ENCODE measurements around the gene ATM. TPM values are rescaled to one million over a fixed set of nuclear protein-coding genes. Genes with fewer than 3 reads are reported as not detected.
"Not testable (repeated sequence)": the region's sequence is repeated elsewhere in the genome, so short reads cannot be mapped to it uniquely, and the experiment has no call there.

Gene ATM
- total RNA-seq, 4 donors from 2014 or later = 28.3 to 73.1 (median 34.1) TPM

- no peak for DNase-seq (ENCODE audit: extremely low spot score)
- Histone ChIP-seq H3K27me3 (no peaks in the 10 kb centered on the region), H3K9me3 (no peaks in the 10 kb centered on the region), H3K27ac (replicated peaks in 1 of 4) (no peak overlapping the region), H3K4me1 (no peaks in the 10 kb centered on the region), H3K4me3 (no peak overlapping the region), H3K36me3 (peaks cover 0 to 9% (median 3%) of the 10 kb centered on the region in 4 donors)
- no peak for TF ChIP-seq CTCF (IDR thresholded peaks at IDR 0.05)
- no peak for TF ChIP-seq POLR2A (IDR thresholded peaks at IDR 0.05; ENCODE audit: low read depth)
- no peak for TF ChIP-seq POLR2AphosphoS5 (IDR thresholded peaks at IDR 0.05)
- no peak for TF ChIP-seq EP300 (IDR thresholded peaks at IDR 0.05)
- intact Hi-C loops (cut with DNase I) = no loop called here
- 76% methylated on average over 5 of the region's 5 CpGs for WGBS
These were observed 148.1 kb downstream of the ATM start for GRCh38 chr11:108370990-108371389.

- H3K27me3 ChIP-seq; H3K36me3 ChIP-seq; H3K9me3 ChIP-seq; H3K4me3 ChIP-seq; intact Hi-C loops (cut with DNase I); DNase-seq (ENCODE audit: extremely low spot score); H3K27ac ChIP-seq (replicated peaks in 1 of 4); H3K4me1 ChIP-seq: not testable (repeated sequence)
- 91% methylated on average over 24 of the region's 24 CpGs for WGBS
These were observed 150.6 kb downstream of the ATM start for GRCh38 chr11:108373505-108373904.

GRCh38 chr11:108388576-108388975 is 165.7 kb downstream of the ATM start:
- intact Hi-C loops (cut with DNase I) = no loop called here
- 84% methylated on average over 5 of the region's 5 CpGs for WGBS
- Histone ChIP-seq H3K27me3 (no peaks in the 10 kb centered on the region), H3K4me1 (no peaks in the 10 kb centered on the region), H3K36me3 (no peaks in the 10 kb centered on the region), H3K9me3 (no peaks in the 10 kb centered on the region), H3K27ac (replicated peaks in 1 of 4) (no peak overlapping the region), H3K4me3 (no peak overlapping the region)
- no peak for DNase-seq (ENCODE audit: extremely low spot score)
- no peak for TF ChIP-seq EP300 (IDR thresholded peaks at IDR 0.05)
- TF ChIP-seq CTCF (IDR thresholded peaks at IDR 0.05) = no peak
- no peak for TF ChIP-seq POLR2A (IDR thresholded peaks at IDR 0.05; ENCODE audit: low read depth)
- no peak for TF ChIP-seq POLR2AphosphoS5 (IDR thresholded peaks at IDR 0.05)

- TF ChIP-seq EP300 (IDR thresholded peaks at IDR 0.05) = no peak
- TF ChIP-seq POLR2A (IDR thresholded peaks at IDR 0.05; ENCODE audit: low read depth) = no peak
- TF ChIP-seq POLR2AphosphoS5 (IDR thresholded peaks at IDR 0.05) = no peak
- TF ChIP-seq CTCF (IDR thresholded peaks at IDR 0.05) = no peak
- intact Hi-C loops (cut with DNase I) = no loop called here
- no peaks in the 10 kb centered on the region for H3K27me3 ChIP-seq
- DNase-seq (ENCODE audit: extremely low spot score) = no peak
- H3K4me1 ChIP-seq = no peaks in the 10 kb centered on the region
- H3K9me3 ChIP-seq = no peaks in the 10 kb centered on the region
- WGBS = 76% methylated on average over 1 of the region's 1 CpG
- no peak overlapping the region for H3K4me3 ChIP-seq
- no peaks in the 10 kb centered on the region for H3K36me3 ChIP-seq
- H3K27ac ChIP-seq (replicated peaks in 1 of 4) = no peak overlapping the region
These were observed 169.5 kb downstream of the ATM start for GRCh38 chr11:108392353-108392752.

GRCh38 chr11:108393046-108393445 is 170.2 kb downstream of the ATM start:
- WGBS = 48% methylated on average over 1 of the region's 1 CpG
- H3K4me3 ChIP-seq = no peak overlapping the region
- no peaks in the 10 kb centered on the region for H3K36me3 ChIP-seq
- TF ChIP-seq CTCF (IDR thresholded peaks at IDR 0.05) (no peak), POLR2AphosphoS5 (IDR thresholded peaks at IDR 0.05) (no peak)
- no peaks in the 10 kb centered on the region for H3K27me3 ChIP-seq
- DNase-seq (ENCODE audit: extremely low spot score) = no peak
- intact Hi-C loops (cut with DNase I) = no loop called here
- no peaks in the 10 kb centered on the region for H3K4me1 ChIP-seq
- no peak overlapping the region for H3K27ac ChIP-seq (replicated peaks in 1 of 4)
- H3K9me3 ChIP-seq = no peaks in the 10 kb centered on the region
